NB4 (cell line): ENCODE results near the gene LRRC56.

Experiments used
- POLR2A ChIP-seq: IDR thresholded peaks from 2 replicates; pipeline ENCODE4 v1.6.1; 2011; ENCODE audit warnings: mild to moderate bottlenecking; ENCODE audit not compliant: insufficient read length; ENCODE audit errors: extremely low read depth
- TF ChIP-seq, protein P1 (sequence below): IDR thresholded peaks from one replicate; pipeline ENCODE4 v1.5.1; 2012; ENCODE audit warnings: low read depth, low read length

DNA sequence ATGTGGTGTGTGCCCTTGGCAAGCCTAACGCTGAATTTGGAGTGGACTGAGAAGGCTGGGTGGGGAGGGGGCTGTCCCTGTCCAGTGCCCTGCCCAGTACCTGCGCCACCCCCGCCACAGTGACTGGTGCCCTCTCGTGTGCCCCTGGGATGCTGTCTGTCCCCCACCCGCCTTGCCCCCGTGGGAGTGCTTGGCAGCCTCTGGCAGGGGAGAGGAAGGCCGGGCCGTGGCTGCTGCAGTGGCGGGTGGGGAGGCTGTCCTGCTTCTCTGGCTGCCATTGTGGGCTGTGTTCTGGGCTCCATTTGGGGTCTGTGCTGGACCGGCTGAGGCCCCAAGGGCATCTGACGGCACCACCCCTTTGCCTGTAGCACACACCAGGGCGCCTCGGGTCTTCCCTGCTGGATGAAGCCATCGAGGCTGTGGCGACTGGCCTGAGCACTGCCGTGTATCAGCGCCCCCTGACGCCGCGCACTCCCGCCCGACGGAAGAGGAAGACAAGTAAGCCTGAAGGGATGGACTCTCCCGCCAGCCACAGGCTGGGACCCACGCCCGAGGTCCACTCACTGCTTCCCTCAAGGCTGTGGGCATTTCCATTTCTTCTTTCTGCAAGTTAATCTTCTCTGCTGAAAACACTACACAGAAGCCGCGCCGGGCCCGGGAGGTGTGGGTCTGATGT, 60.8 kb downstream of the LRRC56 start:
- TF ChIP-seq POLR2A, result no peak
- TF ChIP-seq, protein P1, sequence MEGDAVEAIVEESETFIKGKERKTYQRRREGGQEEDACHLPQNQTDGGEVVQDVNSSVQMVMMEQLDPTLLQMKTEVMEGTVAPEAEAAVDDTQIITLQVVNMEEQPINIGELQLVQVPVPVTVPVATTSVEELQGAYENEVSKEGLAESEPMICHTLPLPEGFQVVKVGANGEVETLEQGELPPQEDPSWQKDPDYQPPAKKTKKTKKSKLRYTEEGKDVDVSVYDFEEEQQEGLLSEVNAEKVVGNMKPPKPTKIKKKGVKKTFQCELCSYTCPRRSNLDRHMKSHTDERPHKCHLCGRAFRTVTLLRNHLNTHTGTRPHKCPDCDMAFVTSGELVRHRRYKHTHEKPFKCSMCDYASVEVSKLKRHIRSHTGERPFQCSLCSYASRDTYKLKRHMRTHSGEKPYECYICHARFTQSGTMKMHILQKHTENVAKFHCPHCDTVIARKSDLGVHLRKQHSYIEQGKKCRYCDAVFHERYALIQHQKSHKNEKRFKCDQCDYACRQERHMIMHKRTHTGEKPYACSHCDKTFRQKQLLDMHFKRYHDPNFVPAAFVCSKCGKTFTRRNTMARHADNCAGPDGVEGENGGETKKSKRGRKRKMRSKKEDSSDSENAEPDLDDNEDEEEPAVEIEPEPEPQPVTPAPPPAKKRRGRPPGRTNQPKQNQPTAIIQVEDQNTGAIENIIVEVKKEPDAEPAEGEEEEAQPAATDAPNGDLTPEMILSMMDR, result no peak
